Neural progenitor cell (in vitro differentiated cells): Measurements from ENCODE around the gene ATF4. TPM values are rescaled to one million over a fixed set of nuclear protein-coding genes. Genes with fewer than 3 reads are reported as not detected.
A peak's percentile ranks its signal among the peaks of the same experiment; 100 is the strongest.

Experiments used
- DNase-seq: peaks from one replicate; pipeline ENCODE4 v3.0.0-alpha.2; 2016; ENCODE audit warnings: low spot score
- H2AFZ ChIP-seq: fragments of 200-600 bp; sonication (generic); replicated peaks from 2 replicates; pipeline ENCODE4 v1.6.1; 2016; ENCODE audit warnings: antibody characterized with exemption
- H3F3A ChIP-seq: fragments of 200-600 bp; sonication (generic); 2 replicates; pipeline ENCODE4 v1.6.1; 2016; ENCODE audit warnings: antibody characterized with exemption, low read depth
- H3K27ac ChIP-seq: fragments of 200-600 bp; sonication (generic); 2 replicates; pipeline ENCODE4 v1.5.1; 2016; ENCODE audit warnings: mild to moderate bottlenecking
- H3K27me3 ChIP-seq: fragments of 200-600 bp; sonication (generic); 2 replicates; pipeline ENCODE4 v1.6.1; 2016; ENCODE audit warnings: mild to moderate bottlenecking, moderate library complexity
- H3K36me3 ChIP-seq: fragments of 200-600 bp; sonication (generic); 2 replicates; pipeline ENCODE4 v1.5.1; 2016
- H3K4me1 ChIP-seq: fragments of 200-600 bp; sonication (generic); 2 replicates; pipeline ENCODE4 v1.6.1; 2016; ENCODE audit warnings: mixed run types
- H3K4me2 ChIP-seq: fragments of 200-600 bp; sonication (generic); 2 replicates; pipeline ENCODE4 v1.6.1; 2016
- H3K4me3 ChIP-seq: fragments of 200-600 bp; sonication (generic); 2 replicates; pipeline ENCODE4 v1.5.1; 2016
- H3K79me2 ChIP-seq: fragments of 200-600 bp; sonication (generic); 2 replicates; pipeline ENCODE4 v1.6.1; 2016; ENCODE audit warnings: low read depth
- H3K9ac ChIP-seq: fragments of 200-600 bp; sonication (generic); 2 replicates; pipeline ENCODE4 v1.6.1; 2016
- H3K9me3 ChIP-seq: fragments of 200-600 bp; sonication (generic); 2 replicates; pipeline ENCODE4 v1.5.1; 2016; ENCODE audit warnings: low read depth
- H4K20me1 ChIP-seq: fragments of 200-600 bp; sonication (generic); 2 replicates; pipeline ENCODE4 v1.6.1; 2016; ENCODE audit warnings: low read depth
- H3K27ac Mint-ChIP-seq: 3 replicates; pipeline ENCODE4 v1.8.0; 2021; ENCODE audit warnings: mixed read lengths
- H3K27me3 Mint-ChIP-seq: 2 replicates; pipeline ENCODE4 v1.8.0; 2022; ENCODE audit warnings: low read depth, mild to moderate bottlenecking, inconsistent platforms, moderate library complexity, mixed read lengths; ENCODE audit not compliant: insufficient read depth
- H3K36me3 Mint-ChIP-seq: 3 replicates; pipeline ENCODE4 v1.8.0; 2021; ENCODE audit warnings: mixed read lengths
- H3K4me1 Mint-ChIP-seq: 3 replicates; pipeline ENCODE4 v1.8.0; 2021; ENCODE audit warnings: mixed read lengths
- H3K4me3 Mint-ChIP-seq: 3 replicates; pipeline ENCODE4 v1.8.0; 2021; ENCODE audit warnings: mild to moderate bottlenecking, moderate library complexity, mixed read lengths
- H3K9me3 Mint-ChIP-seq: 3 replicates; pipeline ENCODE4 v1.8.0; 2020; ENCODE audit warnings: mixed read lengths
- CTCF ChIP-seq: fragments of 200-600 bp; sonication (generic); IDR thresholded peaks from 2 replicates; pipeline ENCODE4 v1.5.1; 2017; ENCODE audit warnings: antibody characterized with exemption, mild to moderate bottlenecking
- EZH2 ChIP-seq: fragments of 200-600 bp; sonication (generic); IDR thresholded peaks from 2 replicates; pipeline ENCODE4 v1.6.1; 2017; ENCODE audit warnings: antibody characterized with exemption, mild to moderate bottlenecking, moderate library complexity
- EZH2phosphoT487 ChIP-seq: fragments of 200-600 bp; sonication (generic); IDR thresholded peaks from 2 replicates; pipeline ENCODE4 v1.6.1; 2017; ENCODE audit warnings: antibody characterized with exemption
- total RNA-seq: library from RNA; depleted of rRNA; stranded (reverse); fragments of >200 nt; gene quantifications from 2 replicates; pipeline ENCODE4 v1.2.3, GENCODE V29; 2015; ENCODE audit warnings: low replicate concordance

ATF4 gene
- total RNA-seq, 1 donor from 2014 or later: 189 TPM

DNA sequence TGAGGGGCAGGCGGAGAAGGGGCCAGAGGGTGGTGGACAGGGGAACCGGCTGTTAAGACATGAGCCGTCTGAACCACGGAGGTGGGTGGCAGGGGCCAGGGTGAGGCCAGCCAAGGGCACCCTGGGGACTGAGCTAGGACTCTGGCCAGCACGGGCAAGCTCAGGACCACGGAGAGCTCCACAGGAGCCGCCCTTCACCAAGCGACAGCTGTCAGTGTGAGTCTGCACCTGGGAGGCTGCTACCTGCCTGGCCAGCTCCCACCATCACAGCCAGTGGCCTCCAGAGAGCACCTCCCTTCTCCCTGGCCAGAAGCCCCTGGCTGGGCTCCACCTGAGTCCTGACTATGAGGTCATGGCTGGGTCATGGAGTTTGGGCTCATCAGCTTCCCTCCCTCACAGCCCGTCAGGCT, 41.9 kb upstream of the ATF4 start:
- no peaks in the 10 kb centered on the region for H3K36me3 ChIP-seq
- Mint-ChIP-seq H3K4me1 (peaks cover 32% of the 10 kb centered on the region), H3K27me3 (peaks cover 3% of the 10 kb centered on the region), H3K27ac (no peak overlapping the region), H3K4me3 (no peak overlapping the region), H3K36me3 (no peaks in the 10 kb centered on the region), H3K9me3 (peaks cover 2% of the 10 kb centered on the region)
- H2AFZ ChIP-seq: no peak overlapping the region
- H3K27me3 ChIP-seq: no peaks in the 10 kb centered on the region
- no peak overlapping the region for H3K4me3 ChIP-seq
- no peaks in the 10 kb centered on the region for H3K79me2 ChIP-seq
- no peaks in the 10 kb centered on the region for H3K9me3 ChIP-seq
- TF ChIP-seq EZH2phosphoT487: no peak
- no peak for TF ChIP-seq CTCF
- no peak for TF ChIP-seq EZH2
- no peak overlapping the region for H3K27ac ChIP-seq
- no peak overlapping the region for H3K4me2 ChIP-seq
- peaks cover 25% of the 10 kb centered on the region for H3K4me1 ChIP-seq
- DNase-seq: peak; percentile 60
- peaks cover 94% of the 10 kb centered on the region for H4K20me1 ChIP-seq
- no peaks in the 10 kb centered on the region for H3F3A ChIP-seq
- H3K9ac ChIP-seq: no peak overlapping the region

- Histone ChIP-seq H4K20me1 (peaks cover 94% of the 10 kb centered on the region), H3K27ac (no peak overlapping the region), H3F3A (no peaks in the 10 kb centered on the region), H3K4me3 (no peak overlapping the region), H3K79me2 (no peaks in the 10 kb centered on the region), H3K4me1 (peaks cover 22% of the 10 kb centered on the region), H3K36me3 (no peaks in the 10 kb centered on the region), H3K9me3 (no peaks in the 10 kb centered on the region), H3K4me2 (no peak overlapping the region), H3K9ac (no peak overlapping the region), H3K27me3 (no peaks in the 10 kb centered on the region), H2AFZ (no peak overlapping the region)
- Mint-ChIP-seq H3K9me3 (peaks cover 2% of the 10 kb centered on the region), H3K27ac (no peak overlapping the region), H3K4me1 (peaks cover 26% of the 10 kb centered on the region), H3K36me3 (no peaks in the 10 kb centered on the region), H3K27me3 (peaks cover 3% of the 10 kb centered on the region), H3K4me3 (no peak overlapping the region)
- no peak for TF ChIP-seq CTCF
- no peak for TF ChIP-seq EZH2
- no peak for TF ChIP-seq EZH2phosphoT487
- no peak for DNase-seq
Observed at GRCh38 chr22:39479254-39479653, 41.1 kb upstream of the ATF4 start.

GRCh38 chr22:39480557-39480956, 39.8 kb upstream of the ATF4 start:
- no peak overlapping the region for H3K4me3 Mint-ChIP-seq
- peaks cover 3% of the 10 kb centered on the region for H3K27me3 Mint-ChIP-seq
- no peaks in the 10 kb centered on the region for H3K36me3 Mint-ChIP-seq
- Histone ChIP-seq H3K36me3 (no peaks in the 10 kb centered on the region), H3K9me3 (no peaks in the 10 kb centered on the region), H3F3A (no peaks in the 10 kb centered on the region), H3K79me2 (no peaks in the 10 kb centered on the region), H3K4me3 (no peak overlapping the region), H2AFZ (no peak overlapping the region), H3K4me1 (peaks cover 13% of the 10 kb centered on the region), H3K27ac (no peak overlapping the region), H3K9ac (no peak overlapping the region), H3K27me3 (no peaks in the 10 kb centered on the region), H3K4me2 (no peak overlapping the region), H4K20me1 (peaks cover 81% of the 10 kb centered on the region)
- TF ChIP-seq EZH2phosphoT487 (no peak), EZH2 (no peak), CTCF (no peak)
- H3K4me1 Mint-ChIP-seq: peaks cover 14% of the 10 kb centered on the region
- DNase-seq: no peak
- H3K9me3 Mint-ChIP-seq: peaks cover 2% of the 10 kb centered on the region
- H3K27ac Mint-ChIP-seq: no peak overlapping the region
